Immature natural killer cell (primary cell): ENCODE results near the gene EPOP. TPM values are rescaled to one million over a fixed set of nuclear protein-coding genes. Genes with fewer than 3 reads are reported as not detected.

Source experiments
- DNase-seq, 3 donors: peaks; one replicate each; pipeline ENCODE4 v3.0.0; 2022; ENCODE audit warnings: mixed read lengths in 1 of 3
- H3K27ac Mint-ChIP-seq, 6 donors: one replicate each; pipeline ENCODE4 v1.8.0; 2020; ENCODE audit warnings: mixed read lengths in 6 of 6, mild to moderate bottlenecking in 5 of 6, inconsistent platforms in 4 of 6, moderate library complexity in 3 of 6
- H3K27me3 Mint-ChIP-seq, 3 donors: one replicate each; pipeline ENCODE4 v1.8.0; 2020 to 2021; ENCODE audit warnings: low read depth in 3 of 3, mild to moderate bottlenecking in 3 of 3, mixed read lengths in 3 of 3, moderate library complexity in 3 of 3, inconsistent platforms in 1 of 3
- H3K36me3 Mint-ChIP-seq, 3 donors: one replicate each; pipeline ENCODE4 v1.8.0; 2020; ENCODE audit warnings: mixed read lengths in 3 of 3, inconsistent platforms in 2 of 3, mild to moderate bottlenecking in 2 of 3
- H3K4me1 Mint-ChIP-seq, 2 donors: one replicate each; pipeline ENCODE4 v1.8.0; 2020; ENCODE audit warnings: inconsistent platforms in 2 of 2, mild to moderate bottlenecking in 2 of 2, mixed read lengths in 2 of 2, moderate library complexity in 1 of 2
- H3K4me3 Mint-ChIP-seq, 5 donors: one replicate each; pipeline ENCODE4 v1.8.0; 2020; ENCODE audit warnings: mild to moderate bottlenecking in 5 of 5, mixed read lengths in 5 of 5, inconsistent platforms in 3 of 5, moderate library complexity in 3 of 5
- H3K9me3 Mint-ChIP-seq, 6 donors: one replicate each; pipeline ENCODE4 v1.8.0; 2020; ENCODE audit warnings: mild to moderate bottlenecking in 6 of 6, mixed read lengths in 6 of 6, inconsistent platforms in 4 of 6, moderate library complexity in 3 of 6
- polyA plus RNA-seq, 3 donors: library from polyadenylated mRNA; unstranded; fragments of 300-500 nt; fragmentation: Illumina TruSeq; gene quantifications; one replicate each; pipeline ENCODE4 v1.2.3, GENCODE V29; 2021

EPOP gene
- polyA plus RNA-seq, 3 donors from 2014 or later: not detected

- DNase-seq: no peak
- Mint-ChIP-seq H3K4me1 (peaks cover 48 to 52% of the 10 kb centered on the region in 2 donors), H3K27me3 (peaks cover 9 to 32% (median 16%) of the 10 kb centered on the region in 3 donors), H3K27ac (peak overlapping the region; percentile 93 to 99 (median 96)), H3K4me3 (peak overlapping the region; percentile 94 to 99 (median 97)), H3K36me3 (peaks cover 2 to 8% (median 4%) of the 10 kb centered on the region in 3 donors), H3K9me3 (no peaks in the 10 kb centered on the region)
Measured at GRCh38 chr17:38702916-38703741, 28.4 kb upstream of the EPOP start.

GRCh38 chr17:38702166-38702915 lies 27.6 kb upstream of the EPOP start:
- no peaks in the 10 kb centered on the region for H3K9me3 Mint-ChIP-seq
- peak overlapping the region; percentile 94 to 99 (median 97) for H3K4me3 Mint-ChIP-seq
- peaks cover 8 to 32% (median 16%) of the 10 kb centered on the region in 3 donors for H3K27me3 Mint-ChIP-seq
- peak overlapping the region; percentile 93 to 100 (median 98) for H3K27ac Mint-ChIP-seq
- DNase-seq: peak; percentile 77 to 83 (median 82)
- H3K36me3 Mint-ChIP-seq: peaks cover 0 to 4% (median 0%) of the 10 kb centered on the region in 3 donors
- H3K4me1 Mint-ChIP-seq: peaks cover 42 to 45% of the 10 kb centered on the region in 2 donors

- no peaks in the 10 kb centered on the region for H3K36me3 Mint-ChIP-seq
- peaks cover 39 to 45% of the 10 kb centered on the region in 2 donors for H3K4me1 Mint-ChIP-seq
- peak overlapping the region; percentile 67 to 87 (median 83) for H3K4me3 Mint-ChIP-seq
- H3K27ac Mint-ChIP-seq: peak overlapping the region; percentile 93 to 100 (median 98)
- H3K9me3 Mint-ChIP-seq: no peaks in the 10 kb centered on the region
- peak in 1 of 3 donors; percentile 67 for DNase-seq
- peaks cover 6 to 29% (median 18%) of the 10 kb centered on the region in 3 donors for H3K27me3 Mint-ChIP-seq
Measured at GRCh38 chr17:38701504-38702165, 26.9 kb upstream of the EPOP start.

- H3K27me3 Mint-ChIP-seq: peaks cover 3 to 24% (median 13%) of the 10 kb centered on the region in 3 donors
- H3K4me1 Mint-ChIP-seq: peaks cover 25 to 35% of the 10 kb centered on the region in 2 donors
- DNase-seq: no peak
- no peaks in the 10 kb centered on the region for H3K36me3 Mint-ChIP-seq
- H3K4me3 Mint-ChIP-seq: no peak overlapping the region
- peak overlapping the region in 1 of 6 donors; percentile 62 for H3K27ac Mint-ChIP-seq
- no peaks in the 10 kb centered on the region for H3K9me3 Mint-ChIP-seq
Measured at GRCh38 chr17:38698760-38699159, 24.0 kb upstream of the EPOP start.

- Mint-ChIP-seq H3K27ac (peak overlapping the region in 3 of 6 donors; percentile 2 to 52 (median 18)), H3K4me3 (no peak overlapping the region), H3K9me3 (no peaks in the 10 kb centered on the region), H3K27me3 (peaks cover 0 to 13% (median 10%) of the 10 kb centered on the region in 3 donors), H3K4me1 (peaks cover 16 to 20% of the 10 kb centered on the region in 2 donors), H3K36me3 (no peaks in the 10 kb centered on the region)
- DNase-seq: no peak
Measured at GRCh38 chr17:38697061-38697820, 22.5 kb upstream of the EPOP start.

- Mint-ChIP-seq H3K27ac (no peak overlapping the region), H3K4me3 (no peak overlapping the region), H3K36me3 (no peaks in the 10 kb centered on the region), H3K27me3 (peaks cover 0 to 4% (median 2%) of the 10 kb centered on the region in 3 donors), H3K9me3 (no peaks in the 10 kb centered on the region), H3K4me1 (peaks cover 9 to 14% of the 10 kb centered on the region in 2 donors)
- no peak for DNase-seq
Measured at GRCh38 chr17:38693700-38694329, 19.1 kb upstream of the EPOP start.

GRCh38 chr17:38691154-38691553 lies 16.4 kb upstream of the EPOP start:
- Mint-ChIP-seq H3K36me3 (no peaks in the 10 kb centered on the region), H3K27ac (peak overlapping the region in 2 of 6 donors; percentile 3 to 53), H3K27me3 (no peaks in the 10 kb centered on the region), H3K4me3 (peak overlapping the region in 1 of 5 donors; percentile 40), H3K9me3 (no peaks in the 10 kb centered on the region), H3K4me1 (peaks cover 0 to 8% of the 10 kb centered on the region in 2 donors)
- no peak for DNase-seq

- H3K4me1 Mint-ChIP-seq: peaks cover 0 to 8% of the 10 kb centered on the region in 2 donors
- H3K27me3 Mint-ChIP-seq: peaks cover 0 to 3% (median 0%) of the 10 kb centered on the region in 3 donors
- peak overlapping the region in 1 of 6 donors; percentile 51 for H3K27ac Mint-ChIP-seq
- H3K9me3 Mint-ChIP-seq: no peaks in the 10 kb centered on the region
- no peaks in the 10 kb centered on the region for H3K36me3 Mint-ChIP-seq
- H3K4me3 Mint-ChIP-seq: no peak overlapping the region
- no peak for DNase-seq
Measured at GRCh38 chr17:38690386-38690785, 15.6 kb upstream of the EPOP start.

GRCh38 chr17:38687286-38687685 lies 12.5 kb upstream of the EPOP start:
- no peak for DNase-seq
- Mint-ChIP-seq H3K36me3 (no peaks in the 10 kb centered on the region), H3K4me1 (peaks cover 0 to 8% of the 10 kb centered on the region in 2 donors), H3K27ac (no peak overlapping the region), H3K4me3 (no peak overlapping the region), H3K9me3 (no peaks in the 10 kb centered on the region), H3K27me3 (peaks cover 0 to 5% (median 0%) of the 10 kb centered on the region in 3 donors)

GRCh38 chr17:38685491-38685890 lies 10.7 kb upstream of the EPOP start:
- Mint-ChIP-seq H3K27ac (no peak overlapping the region), H3K36me3 (no peaks in the 10 kb centered on the region), H3K27me3 (peaks cover 0 to 5% (median 2%) of the 10 kb centered on the region in 3 donors)

GRCh38 chr17:38681096-38681495 lies 6.3 kb upstream of the EPOP start:
- no peak for DNase-seq
- Mint-ChIP-seq H3K27ac (no peak overlapping the region), H3K36me3 (no peaks in the 10 kb centered on the region), H3K27me3 (peaks cover 2 to 7% (median 3%) of the 10 kb centered on the region in 3 donors), H3K9me3 (no peaks in the 10 kb centered on the region), H3K4me3 (no peak overlapping the region), H3K4me1 (peaks cover 9 to 11% of the 10 kb centered on the region in 2 donors)

More at GRCh38 chr17:38685491-38685890, 10.7 kb upstream of the EPOP start:
- H3K4me3 Mint-ChIP-seq: no peak overlapping the region
- DNase-seq: no peak
- H3K4me1 Mint-ChIP-seq: no peaks in the 10 kb centered on the region
- no peaks in the 10 kb centered on the region for H3K9me3 Mint-ChIP-seq

- Mint-ChIP-seq H3K27ac (no peak overlapping the region), H3K36me3 (no peaks in the 10 kb centered on the region), H3K4me3 (no peak overlapping the region), H3K4me1 (peaks cover 20 to 24% of the 10 kb centered on the region in 2 donors), H3K27me3 (peaks cover 2 to 9% (median 2%) of the 10 kb centered on the region in 3 donors), H3K9me3 (no peaks in the 10 kb centered on the region)
- no peak for DNase-seq
Measured at GRCh38 chr17:38677819-38678218, 3.1 kb upstream of the EPOP start.
